ENCODE results near the gene HMX1.

HMX1 gene

DNA sequence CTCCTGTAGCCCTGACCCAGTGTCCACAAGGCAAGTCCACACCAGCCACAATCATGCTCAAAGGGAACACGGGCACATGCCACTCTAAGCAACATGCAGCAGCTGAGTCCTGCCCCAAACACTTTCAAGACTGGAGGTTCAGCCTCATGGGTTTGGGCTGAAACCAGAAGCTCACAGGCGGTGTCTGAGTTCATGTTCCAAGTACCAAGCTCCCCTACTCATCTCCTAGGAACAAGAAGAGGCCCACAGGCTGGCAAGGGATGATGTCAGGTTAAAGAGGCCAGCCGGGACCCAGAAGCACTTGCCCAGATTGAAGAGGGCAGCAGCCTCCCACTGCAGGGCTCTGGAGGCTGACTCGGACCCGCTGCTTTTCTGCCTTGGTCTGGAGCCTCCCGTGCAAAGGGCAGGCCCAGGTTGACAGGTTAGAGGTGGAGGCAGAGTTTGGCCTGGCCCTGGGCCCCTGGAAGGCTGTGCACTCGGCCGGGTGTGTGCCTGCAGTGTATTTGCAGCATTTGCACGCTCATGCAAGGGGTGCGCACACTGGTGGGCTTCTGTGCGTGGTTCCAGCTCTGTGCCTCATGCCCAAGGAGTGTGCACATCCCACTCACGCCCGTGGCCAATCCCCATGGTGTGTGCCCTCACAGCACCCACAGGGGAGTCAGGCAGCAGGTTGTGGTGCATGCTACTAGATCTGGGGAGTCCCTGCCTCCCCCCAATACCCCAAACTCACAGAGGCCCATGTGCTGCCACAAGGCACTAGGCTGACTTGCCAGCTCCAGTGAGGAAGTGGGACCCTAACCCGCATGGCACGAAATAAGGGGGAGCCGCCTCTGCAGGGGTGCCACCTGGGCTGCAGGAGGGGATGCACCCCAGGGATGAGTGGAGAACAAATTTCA is 2.4 kb downstream of the HMX1 start:
- DNase-seq (ENCODE audit: low read depth in 3 of 3), result no peak

DNA sequence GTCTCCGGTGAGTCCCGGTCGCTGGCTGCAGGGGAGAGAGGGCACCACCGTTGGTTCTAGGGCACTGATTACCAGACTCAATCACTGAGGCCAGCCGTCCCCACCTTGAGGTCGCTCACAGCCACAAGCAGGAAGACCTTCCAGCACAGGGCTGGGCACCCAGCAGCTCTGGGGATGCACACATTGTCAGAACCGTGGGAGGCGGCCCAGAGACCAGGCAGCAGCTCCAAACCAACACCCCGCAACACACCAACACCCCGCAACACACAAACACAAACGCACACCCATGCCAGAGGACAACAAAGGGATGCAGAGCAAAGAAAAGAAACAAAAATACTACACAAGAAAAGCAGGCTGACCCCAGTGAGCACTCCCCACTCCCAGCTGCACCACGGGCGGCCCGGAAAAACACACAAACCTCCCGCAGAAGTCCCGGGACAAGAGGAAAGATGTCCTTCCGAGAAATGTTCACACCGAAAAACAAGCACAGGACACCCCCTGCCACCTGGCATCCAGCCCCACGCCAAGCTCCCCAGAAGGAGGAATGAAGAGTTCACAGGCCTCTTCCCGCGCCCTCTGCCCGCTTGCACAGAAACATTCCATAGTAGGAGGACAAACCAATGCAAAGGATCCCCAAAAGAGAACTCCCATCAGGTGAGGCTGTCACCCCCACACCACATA is 3.2 kb downstream of the HMX1 start:
- no peak for DNase-seq (ENCODE audit: low read depth in 3 of 3)

DNA sequence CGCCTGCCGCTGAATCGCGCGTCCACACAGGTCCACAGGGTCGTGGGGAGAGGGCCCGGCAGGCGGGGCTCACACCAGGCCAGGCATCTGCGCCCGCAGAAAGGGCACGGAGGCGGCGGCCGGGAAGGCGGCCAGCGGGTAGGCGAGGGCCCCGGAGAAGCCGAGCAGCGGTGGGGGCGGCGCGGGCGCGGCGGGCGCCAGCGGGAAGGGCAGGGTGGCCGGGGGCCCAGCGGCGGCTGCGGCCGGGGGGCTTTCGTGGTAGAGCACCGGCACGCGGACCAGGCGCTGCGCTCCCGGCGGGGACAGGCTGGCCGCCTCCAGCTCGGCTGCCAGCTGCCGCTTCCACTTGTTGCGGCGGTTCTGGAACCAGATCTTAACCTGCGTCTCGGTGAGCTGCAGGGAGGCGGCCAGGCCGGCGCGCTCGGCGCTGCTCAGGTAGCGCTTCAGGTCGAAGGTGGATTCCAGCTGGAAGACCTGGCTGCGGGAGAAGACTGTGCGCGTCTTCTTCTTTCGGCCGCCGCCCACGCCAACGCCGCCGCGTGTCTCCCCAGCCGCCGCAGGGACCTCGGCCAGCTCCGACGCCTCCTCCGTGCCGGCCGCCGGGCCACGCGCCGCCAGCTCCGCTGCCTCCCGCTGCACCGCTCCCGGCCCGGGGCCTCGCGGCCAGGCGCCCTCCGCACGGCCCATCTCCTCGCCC is 3.9 kb downstream of the HMX1 start:
- DNase-seq (ENCODE audit: low read depth in 3 of 3), result no peak

DNA sequence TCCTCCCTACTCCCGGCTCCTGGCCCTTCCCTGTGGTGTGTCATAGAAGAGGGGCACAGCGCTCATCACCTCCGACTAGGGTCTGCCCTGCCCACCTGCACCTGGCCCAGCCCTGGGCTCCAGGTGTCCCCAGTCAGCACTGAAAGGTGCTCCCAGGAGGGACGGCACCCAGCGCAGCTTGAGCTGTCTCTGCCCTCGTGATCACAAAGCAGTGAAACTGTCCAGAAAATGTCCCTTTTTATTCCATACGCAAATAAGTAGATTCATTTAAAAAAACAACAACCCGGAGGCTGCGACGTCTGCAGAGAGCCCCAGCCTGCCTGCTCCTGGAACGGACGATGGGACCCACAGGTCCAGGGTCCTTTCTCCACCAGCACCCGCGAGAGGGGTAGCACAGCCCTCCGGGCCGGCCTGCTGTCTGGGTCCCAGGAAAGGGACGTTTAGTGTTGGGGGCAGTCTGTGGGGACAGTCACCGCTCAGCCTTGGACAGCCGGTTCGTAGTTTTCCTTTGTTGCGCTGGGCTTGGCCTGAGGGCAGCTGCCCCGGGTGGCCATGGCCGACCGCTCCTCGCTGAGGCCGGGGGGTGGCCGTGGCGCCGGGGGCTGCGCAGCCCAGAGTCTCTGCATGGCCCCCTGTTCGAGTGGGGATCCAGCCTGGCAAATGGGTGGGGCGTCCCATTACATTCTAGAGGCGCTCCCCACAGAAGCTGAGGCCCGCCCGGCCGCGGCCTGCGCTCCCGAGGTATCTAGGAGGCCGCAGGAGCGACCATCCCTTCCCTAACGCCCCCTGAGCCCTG is 4.6 kb downstream of the HMX1 start:
- DNase-seq (ENCODE audit: low read depth in 3 of 3), result no peak

DNA sequence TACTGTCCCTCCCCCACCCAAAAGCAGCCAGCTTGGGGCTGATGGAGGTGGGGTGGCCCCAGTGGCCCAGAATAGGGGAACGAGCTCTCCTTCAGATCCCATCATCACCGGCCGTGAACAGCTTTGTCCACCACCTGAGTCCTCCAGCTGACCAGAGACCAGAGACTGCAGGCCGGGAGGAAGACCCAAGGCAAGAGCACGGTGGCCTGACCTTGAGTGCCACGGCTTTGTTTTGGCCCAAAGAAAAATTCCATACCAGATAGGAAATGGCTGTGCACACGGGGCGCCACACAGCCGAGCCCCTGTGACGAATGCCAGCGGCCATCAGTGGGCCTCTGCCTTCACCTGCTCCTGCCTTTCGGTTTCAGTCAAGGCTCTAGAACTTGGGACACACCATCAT is 5.2 kb downstream of the HMX1 start:
- no peak for DNase-seq (ENCODE audit: low read depth in 3 of 3)

DNA sequence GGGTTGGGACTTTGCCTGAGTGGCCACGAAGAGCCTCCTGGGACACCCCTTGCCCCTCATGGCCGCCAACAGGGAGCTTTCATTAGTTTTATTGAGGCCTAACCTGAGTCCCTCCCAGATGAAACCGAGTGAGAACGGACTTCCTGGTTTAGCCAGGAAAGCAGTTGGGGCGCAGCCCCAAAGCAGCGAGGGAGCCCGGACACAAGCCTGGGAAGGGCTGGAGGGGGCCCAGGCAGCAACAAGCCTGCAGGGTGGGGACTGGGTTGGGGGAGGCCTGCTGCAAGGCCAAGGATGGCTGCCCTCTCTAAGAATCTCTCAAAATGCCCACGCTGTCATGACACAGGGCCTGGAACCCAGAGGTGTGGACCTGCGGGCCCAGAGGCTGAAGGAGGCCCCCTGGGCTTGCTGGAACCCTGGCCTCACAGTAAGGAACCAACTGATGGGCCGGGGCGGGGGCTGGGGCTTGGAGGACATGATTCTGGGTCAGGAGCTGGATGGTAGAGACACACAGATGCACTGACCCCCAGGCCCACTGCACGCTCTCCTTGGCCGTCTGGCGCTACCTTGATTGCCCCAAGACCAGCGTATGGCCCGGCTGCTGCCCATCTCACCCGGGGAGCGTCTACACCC is 5.8 kb downstream of the HMX1 start:
- no peak for DNase-seq (ENCODE audit: low read depth in 3 of 3)

DNA sequence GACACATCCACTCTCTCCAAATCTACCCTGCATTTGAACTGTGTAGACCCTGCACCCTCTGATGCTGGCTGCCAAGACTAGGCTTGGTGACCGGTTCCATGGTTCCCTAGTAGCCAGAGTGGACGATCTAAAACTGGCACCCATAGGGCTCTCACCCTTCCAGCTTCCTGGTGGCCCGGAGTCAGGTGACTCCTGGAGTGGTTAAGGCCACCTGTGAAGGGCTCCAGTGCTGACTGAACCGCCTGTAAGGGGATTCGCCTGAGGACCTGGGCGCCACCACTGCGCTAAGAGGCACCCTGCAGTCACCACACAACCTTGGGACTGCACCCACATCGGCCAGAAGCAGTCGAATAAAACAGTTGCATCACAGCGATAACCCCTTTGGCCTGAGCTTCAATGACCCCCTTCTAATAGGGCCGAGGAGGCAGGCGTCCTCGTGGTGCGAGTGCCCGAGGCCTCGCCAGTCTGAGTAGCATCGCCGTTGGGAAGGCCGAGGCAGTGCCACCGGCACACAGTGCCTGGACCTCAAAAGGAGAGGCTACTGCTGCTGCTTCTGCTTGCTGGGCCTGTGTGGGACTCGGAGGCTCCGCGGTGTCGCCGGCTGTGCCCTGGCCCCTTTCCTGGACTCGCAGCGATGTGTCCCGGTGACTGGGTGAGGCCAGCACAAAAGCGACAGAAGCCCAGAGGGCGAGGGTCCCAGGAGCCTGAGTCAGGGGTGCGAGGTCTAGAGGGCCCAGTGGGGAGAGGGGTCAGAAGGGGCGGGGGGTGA is 6.5 kb downstream of the HMX1 start:
- no peak for DNase-seq (ENCODE audit: low read depth in 3 of 3)

DNA sequence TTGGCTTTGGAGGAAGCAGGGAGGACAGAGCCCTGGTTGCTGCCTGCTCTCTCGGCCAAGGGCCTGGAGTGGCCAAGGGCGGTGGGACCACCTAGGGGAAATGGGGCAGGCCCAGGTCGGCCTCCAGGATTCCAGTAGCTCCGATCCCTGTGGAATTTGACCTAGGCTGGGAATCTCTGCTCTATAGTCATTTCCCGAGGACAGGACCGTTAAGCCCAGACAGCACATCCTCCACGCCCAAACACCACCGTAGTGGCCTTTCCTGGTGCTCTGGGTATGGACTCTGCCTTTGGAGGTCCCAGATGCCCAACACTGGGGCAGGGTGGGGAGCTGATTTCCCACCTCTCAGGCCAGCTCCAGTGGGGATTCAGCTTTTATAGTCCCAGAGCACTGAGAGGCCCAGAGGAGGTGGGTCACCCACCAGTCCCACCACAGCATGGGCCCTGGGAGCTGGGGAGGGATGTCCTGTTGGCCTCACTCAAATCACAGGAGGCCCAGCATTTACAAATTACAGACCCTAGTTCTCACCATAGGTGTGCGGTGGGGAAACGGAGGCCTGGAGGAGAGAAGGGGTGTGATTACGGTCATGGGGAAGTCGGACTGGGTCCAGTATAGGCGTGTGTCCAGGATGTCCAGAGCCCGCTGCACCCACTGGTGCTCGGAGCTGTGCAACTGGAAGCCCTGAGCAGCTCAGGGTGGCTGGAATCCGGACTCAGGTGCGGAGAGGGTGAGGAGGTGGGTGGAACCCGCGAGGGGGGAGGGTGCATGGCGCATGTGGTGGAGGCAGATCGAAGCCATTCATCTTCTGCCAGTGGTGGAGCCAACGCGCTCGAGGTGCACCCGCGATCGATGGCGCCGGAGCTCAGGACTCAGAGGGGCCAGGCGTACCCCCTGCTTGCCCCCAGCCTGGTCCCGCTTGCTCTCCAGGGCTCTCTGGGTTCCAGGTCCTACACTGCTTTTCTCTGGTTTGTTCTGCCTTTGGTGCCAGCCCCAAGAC is 7.7 kb downstream of the HMX1 start:
- DNase-seq (ENCODE audit: low read depth in 3 of 3), result no peak

DNA sequence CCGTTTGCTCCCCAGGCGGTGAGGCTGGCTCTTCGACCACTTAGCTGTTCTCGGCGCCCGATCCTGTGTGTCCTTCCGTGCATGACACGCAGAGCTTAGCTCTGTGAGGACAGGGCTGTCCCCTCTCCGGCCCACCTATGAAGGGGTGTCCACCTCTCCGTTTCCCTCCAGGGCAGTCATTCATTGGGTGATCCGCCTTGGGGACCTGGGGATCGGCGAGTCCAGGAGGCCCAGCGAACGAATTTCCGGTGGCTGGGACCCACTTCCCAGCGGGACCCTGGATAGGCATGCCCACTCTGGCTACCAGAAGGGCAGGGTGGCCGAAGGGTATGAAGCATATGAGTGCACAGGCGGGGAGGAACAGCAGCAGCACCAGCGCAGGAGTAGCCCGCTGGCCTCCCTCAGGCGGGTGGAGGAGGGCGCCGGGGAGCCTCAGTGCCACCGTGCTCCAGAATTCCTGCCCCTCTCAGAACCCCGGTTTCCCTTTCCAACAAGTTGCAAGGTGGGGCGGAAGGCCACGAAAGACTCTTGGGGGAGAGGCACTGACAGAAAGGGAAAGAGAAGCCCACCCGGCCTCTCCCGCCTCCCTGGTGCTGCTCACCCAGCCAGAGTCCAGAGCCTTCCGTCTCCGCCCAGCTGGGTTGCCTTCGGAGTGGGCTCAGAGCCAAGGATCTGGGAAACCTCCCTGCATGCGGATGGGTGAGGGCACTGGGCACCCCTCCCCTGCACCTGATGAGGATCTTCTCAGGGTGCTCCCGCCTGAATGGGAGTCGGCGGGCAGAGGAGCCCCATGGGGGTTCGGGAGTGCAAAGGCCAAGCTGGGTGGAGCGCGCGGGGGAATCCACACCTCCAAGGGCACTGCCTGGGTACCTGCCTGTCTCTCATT is 8.6 kb downstream of the HMX1 start:
- no peak for DNase-seq (ENCODE audit: low read depth in 3 of 3)

DNA sequence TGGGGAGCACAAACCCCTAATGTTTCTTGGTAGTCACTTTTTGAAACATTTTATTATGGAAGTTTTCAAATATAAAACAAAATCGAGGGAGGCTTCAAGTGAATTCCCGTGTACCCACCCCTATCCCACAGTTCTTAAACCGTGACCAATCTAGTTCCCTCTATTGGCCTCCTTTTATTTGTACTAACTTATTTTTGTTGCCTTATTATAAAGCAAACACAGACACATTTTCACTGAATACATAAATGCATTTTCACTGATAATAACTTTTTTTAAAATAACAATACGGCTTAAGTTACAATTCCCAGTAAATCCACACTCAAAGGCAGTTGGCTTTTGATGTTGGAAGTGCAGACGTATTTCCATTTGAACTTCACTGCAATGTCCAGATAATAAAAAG is 9.3 kb downstream of the HMX1 start:
- no peak for DNase-seq (ENCODE audit: low read depth in 3 of 3)

DNA sequence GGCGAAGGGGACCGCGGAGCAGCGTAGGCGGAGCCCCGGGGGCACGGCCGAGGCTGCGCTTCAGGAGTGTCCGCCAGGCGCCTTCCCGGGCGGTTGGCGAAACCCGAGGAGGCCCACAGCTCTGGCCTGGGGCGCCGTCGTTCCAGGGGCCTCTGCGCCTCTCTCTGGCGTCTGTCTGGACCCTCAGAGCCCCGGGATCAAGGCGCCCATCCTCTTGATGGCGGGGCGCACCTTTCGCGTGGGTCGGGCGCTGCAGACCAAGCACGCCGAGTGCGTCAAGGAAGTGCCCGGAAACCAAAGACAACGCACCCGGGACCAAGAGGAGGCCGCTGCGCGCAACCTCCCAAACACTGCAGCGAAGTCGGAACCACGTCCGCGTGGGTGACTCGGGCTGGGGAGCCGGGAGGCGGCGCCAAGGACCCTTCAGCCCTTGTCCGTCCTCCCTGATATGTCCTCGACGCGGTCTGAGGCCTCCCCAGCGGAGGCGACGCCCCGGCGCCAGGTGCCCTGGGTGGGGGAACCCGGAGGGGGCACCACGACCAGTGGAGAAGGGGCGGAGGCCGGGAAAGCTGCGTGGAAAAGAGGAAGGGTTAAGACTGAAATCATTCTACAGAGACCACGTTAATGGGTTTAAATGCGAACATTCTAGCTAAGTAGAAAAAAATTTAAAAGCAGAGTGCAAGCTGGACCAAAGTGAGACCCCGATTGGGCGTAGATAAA is 9.9 kb downstream of the HMX1 start:
- no peak for DNase-seq (ENCODE audit: low read depth in 3 of 3)

DNA sequence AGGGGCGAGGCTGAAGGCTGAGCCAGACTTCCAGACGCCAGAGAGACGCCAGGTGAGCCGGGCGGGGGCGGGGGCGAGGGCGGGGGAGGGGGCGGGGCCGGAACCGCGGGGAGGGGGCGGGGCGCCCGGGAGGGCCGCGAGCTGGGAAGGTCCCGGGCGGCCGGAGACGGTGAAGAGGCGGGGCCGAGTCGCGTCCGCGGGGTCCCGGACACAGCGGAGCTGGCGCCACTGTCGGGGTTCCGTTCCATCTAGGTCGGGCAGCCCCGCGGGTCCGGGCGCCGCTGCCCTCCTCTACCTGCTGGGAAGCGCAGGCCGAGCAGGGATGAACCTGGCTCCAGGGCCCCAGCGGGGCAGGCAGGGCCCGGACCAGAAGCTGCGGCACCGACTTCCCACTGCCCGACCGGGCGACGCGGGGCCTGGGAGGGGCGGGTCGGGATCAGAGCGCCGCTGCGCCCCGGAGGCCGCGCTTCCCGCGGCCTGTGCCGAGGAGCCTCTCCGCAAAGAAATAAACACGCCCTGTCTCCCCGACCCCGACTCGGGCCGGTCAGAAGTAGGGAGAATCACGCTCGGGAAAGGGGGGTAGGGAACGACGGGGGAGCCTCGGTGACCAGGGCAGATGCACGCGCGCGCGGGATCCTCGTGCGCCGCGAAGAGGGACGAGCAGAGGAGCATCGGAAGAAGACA is 10.6 kb downstream of the HMX1 start:
- DNase-seq (ENCODE audit: low read depth in 3 of 3), result no peak

DNA sequence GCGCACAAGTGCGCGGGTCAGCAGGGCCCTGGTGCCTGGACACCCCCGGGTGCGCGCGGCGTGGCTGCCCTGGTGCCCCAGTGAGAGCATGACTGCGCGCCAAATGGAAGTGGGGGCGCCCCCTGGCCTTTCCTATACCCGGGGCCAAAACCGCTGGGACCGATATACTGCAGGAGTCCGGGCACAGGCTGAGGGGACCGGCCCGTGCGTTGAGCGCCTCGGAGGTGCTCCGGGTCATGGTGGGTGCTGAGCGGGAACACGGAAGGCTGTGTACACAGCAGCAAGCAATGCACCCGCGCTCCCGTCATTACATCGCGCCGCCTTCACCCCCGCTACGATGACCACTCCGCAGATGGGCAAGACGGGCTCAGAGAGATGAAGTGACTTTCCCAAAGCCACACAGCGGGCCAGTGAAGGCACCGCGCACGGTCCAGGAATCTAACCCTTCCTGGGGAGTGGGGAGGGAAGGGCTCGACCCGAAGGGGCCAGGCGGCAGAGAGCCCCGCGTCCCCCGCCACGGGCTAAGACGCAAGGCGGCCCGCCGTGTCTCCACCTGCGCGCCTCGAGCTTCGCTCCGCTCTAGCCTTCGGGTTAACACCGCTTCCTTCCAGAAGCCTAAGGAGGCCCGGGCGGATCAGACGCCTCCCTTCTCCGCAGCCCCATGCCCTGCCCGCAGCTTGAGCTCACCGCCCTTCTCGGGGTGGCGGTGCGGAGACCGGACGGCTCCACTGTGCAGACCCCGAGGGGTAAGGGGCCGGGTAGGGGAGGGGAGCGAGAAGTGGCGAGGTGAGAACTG is 11.3 kb downstream of the HMX1 start:
- no peak for DNase-seq (ENCODE audit: low read depth in 3 of 3)

DNA sequence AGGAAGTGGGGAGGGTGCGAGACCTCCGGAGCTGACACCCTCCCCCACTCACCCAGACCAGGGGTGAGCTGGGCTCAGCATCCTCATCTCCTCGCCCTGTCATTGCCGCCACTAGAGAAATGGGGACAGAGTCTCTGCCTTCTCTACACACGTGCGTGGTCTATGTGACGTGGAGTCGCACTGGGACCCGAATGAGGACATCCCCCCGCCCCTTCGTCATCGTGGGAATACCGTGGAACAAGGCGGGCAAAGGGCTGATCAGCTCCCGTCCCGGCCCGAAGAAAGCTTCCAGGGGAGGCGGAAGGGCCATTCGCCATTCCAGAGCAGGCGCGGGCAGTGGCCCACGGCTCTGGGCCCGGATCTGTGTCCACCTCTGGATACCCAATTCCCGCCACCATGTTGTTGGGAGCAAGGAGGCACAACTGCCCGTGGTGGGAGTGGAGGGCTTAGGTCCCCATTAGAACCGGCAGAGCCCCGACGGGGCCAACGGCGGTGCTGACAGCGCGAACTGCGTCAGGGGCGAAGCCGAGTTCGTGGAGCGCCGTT is 12.0 kb downstream of the HMX1 start:
- no peak for DNase-seq (ENCODE audit: low read depth in 3 of 3)

DNA sequence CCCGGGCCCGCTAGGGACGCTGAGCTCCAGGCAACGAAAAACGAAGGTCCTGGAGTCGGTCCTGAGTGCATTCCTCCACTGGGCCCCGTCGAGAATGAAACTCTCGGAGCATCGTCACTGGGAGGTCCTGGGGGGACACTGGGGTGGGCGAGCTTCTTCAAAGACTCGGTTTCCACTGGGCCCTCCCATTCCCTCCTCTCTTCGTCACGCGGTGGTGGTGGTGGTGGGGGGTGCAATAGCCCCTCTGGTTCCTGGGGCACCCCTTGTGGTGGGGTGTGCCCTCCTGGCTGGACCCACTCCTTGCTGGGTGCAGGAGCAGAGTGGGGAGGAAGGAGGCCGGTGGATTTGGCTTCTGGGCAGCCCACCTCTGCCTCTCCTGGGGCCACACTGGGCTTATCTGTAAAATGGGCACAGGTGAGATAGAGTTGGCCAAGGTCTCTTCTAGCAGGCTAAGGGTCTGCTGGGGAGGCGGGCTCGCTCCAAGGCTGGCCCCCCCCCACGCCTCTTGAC is 12.9 kb downstream of the HMX1 start:
- no peak for DNase-seq (ENCODE audit: low read depth in 3 of 3)
